Astrocyte (in vitro differentiated cells and primary cell): ENCODE measurements around the gene MRPL4. TPM values are rescaled to one million over a fixed set of nuclear protein-coding genes. Genes with fewer than 3 reads are reported as not detected.

ENCODE experiments used
- DNase-seq: peaks from one replicate; pipeline ENCODE4 v3.0.0-alpha.2; 2010; ENCODE audit warnings: low read depth
- FAIRE-seq: peaks from 2 replicates; lab custom pipeline; 2011; peaks lifted over from hg19 to GRCh38; lab: Jason Lieb, UNC
- H2AFZ ChIP-seq: 2 replicates; pipeline ENCODE4 v1.6.0; 2012; ENCODE audit warnings: low read depth, low read length, inconsistent platforms
- H3K27ac ChIP-seq: 2 replicates; pipeline ENCODE4 v1.5.1; 2011; ENCODE audit warnings: low read depth, low read length, inconsistent platforms
- H3K27me3 ChIP-seq: 2 replicates; pipeline ENCODE4 v1.6.0; 2011; ENCODE audit warnings: low read length, inconsistent platforms; ENCODE audit not compliant: insufficient read depth
- H3K36me3 ChIP-seq: 2 replicates; pipeline ENCODE4 v1.5.1; 2011; ENCODE audit warnings: low read length, inconsistent platforms; ENCODE audit not compliant: insufficient read depth
- H3K4me1 ChIP-seq: 2 replicates; pipeline ENCODE4 v1.5.1; 2011; ENCODE audit warnings: low read length, inconsistent platforms; ENCODE audit not compliant: insufficient read depth
- H3K4me2 ChIP-seq: 2 replicates; pipeline ENCODE4 v1.6.0; 2012; ENCODE audit warnings: low read length, inconsistent platforms
- H3K4me3 ChIP-seq: 2 replicates; pipeline ENCODE4 v1.5.1; 2011; ENCODE audit warnings: low read depth, mild to moderate bottlenecking, low read length, inconsistent platforms; ENCODE audit not compliant: insufficient read depth
- H3K79me2 ChIP-seq: 2 replicates; pipeline ENCODE4 v1.6.0; 2012; ENCODE audit warnings: mild to moderate bottlenecking, low read length, inconsistent platforms; ENCODE audit not compliant: insufficient read depth
- H3K9ac ChIP-seq: 2 replicates; pipeline ENCODE4 v1.6.0; 2012; ENCODE audit warnings: mild to moderate bottlenecking, low read length, inconsistent platforms
- H3K9me3 ChIP-seq: 2 replicates; pipeline ENCODE4 v1.5.1; 2012; ENCODE audit warnings: low read depth, mild to moderate bottlenecking, low read length, inconsistent platforms; ENCODE audit not compliant: insufficient read depth
- H4K20me1 ChIP-seq: 2 replicates; pipeline ENCODE4 v1.6.0; 2012; ENCODE audit warnings: low read length, inconsistent platforms; ENCODE audit not compliant: insufficient read depth
- H3K27ac Mint-ChIP-seq: one replicate; pipeline ENCODE4 v1.8.0; 2021; ENCODE audit warnings: mild to moderate bottlenecking, mixed read lengths; ENCODE audit not compliant: unreplicated experiment
- H3K27me3 Mint-ChIP-seq: one replicate; pipeline ENCODE4 v1.8.0; 2021; ENCODE audit warnings: low read depth, mixed read lengths; ENCODE audit not compliant: unreplicated experiment
- H3K36me3 Mint-ChIP-seq: one replicate; pipeline ENCODE4 v1.8.0; 2021; ENCODE audit warnings: low read depth, mixed read lengths; ENCODE audit not compliant: unreplicated experiment
- H3K4me1 Mint-ChIP-seq: one replicate; pipeline ENCODE4 v1.8.0; 2021; ENCODE audit warnings: low read depth, mixed read lengths; ENCODE audit not compliant: unreplicated experiment
- H3K4me3 Mint-ChIP-seq: one replicate; pipeline ENCODE4 v1.8.0; 2021; ENCODE audit warnings: mild to moderate bottlenecking, moderate library complexity, mixed read lengths; ENCODE audit not compliant: unreplicated experiment
- H3K9me3 Mint-ChIP-seq: one replicate; pipeline ENCODE4 v1.8.0; 2021; ENCODE audit warnings: mild to moderate bottlenecking, mixed read lengths; ENCODE audit not compliant: unreplicated experiment
- EZH2 ChIP-seq: IDR thresholded peaks from 2 replicates; pipeline ENCODE4 v1.6.1; 2012; ENCODE audit warnings: mild to moderate bottlenecking, low read length, inconsistent platforms; ENCODE audit not compliant: insufficient read depth
- total RNA-seq: library from RNA; stranded (reverse); gene quantifications from 2 replicates; pipeline ENCODE4 v1.2.1, GENCODE V29; 2021
- TF ChIP-seq, protein P1 (sequence below): IDR thresholded peaks from 2 replicates; pipeline ENCODE4 v1.5.1; 2011; ENCODE audit warnings: low read depth, mild to moderate bottlenecking, inconsistent platforms, low read length, moderate library complexity; ENCODE audit not compliant: insufficient read depth

The MRPL4 gene
- total RNA-seq, 1 donor from 2014 or later = 60.3 TPM

DNA sequence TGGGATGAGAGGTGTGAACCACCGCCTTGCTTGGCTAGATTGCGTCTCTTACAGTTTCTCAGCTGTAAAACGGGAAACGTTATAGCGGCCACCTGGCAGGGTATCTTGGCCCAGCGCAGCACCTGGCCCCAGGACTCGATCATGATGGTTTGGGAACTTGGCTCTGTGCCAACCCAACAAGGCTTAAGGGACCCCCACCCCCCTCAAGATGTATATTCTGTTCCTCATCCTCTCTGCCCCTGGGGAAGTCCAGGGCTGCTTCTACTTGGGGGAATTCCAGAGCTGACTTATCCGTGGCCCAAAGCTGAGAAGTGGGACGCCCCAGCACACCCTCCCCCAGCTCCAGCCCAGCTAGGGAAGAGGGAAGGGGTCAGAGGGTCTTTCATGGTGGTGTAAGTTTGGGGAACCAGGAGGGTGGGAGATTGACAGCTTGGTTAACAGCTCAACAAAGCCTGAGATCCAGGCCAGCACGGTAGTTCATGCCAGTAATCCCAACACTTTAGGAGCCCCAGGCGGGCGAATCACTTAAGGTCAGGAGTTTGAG is 19.6 kb downstream of the MRPL4 start:
- H3K4me2 ChIP-seq = peak overlapping the region; percentile 76
- H3K36me3 ChIP-seq = no peaks in the 10 kb centered on the region
- Mint-ChIP-seq H3K36me3 (no peaks in the 10 kb centered on the region), H3K27ac (no peak overlapping the region), H3K27me3 (peaks cover 25% of the 10 kb centered on the region), H3K4me3 (peak overlapping the region; percentile 34), H3K4me1 (no peaks in the 10 kb centered on the region), H3K9me3 (no peaks in the 10 kb centered on the region)
- no peaks in the 10 kb centered on the region for H3K79me2 ChIP-seq
- DNase-seq (no peak), FAIRE-seq (no peak)
- no peaks in the 10 kb centered on the region for H3K9me3 ChIP-seq
- H4K20me1 ChIP-seq = no peaks in the 10 kb centered on the region
- H2AFZ ChIP-seq = no peak overlapping the region
- peaks cover 13% of the 10 kb centered on the region for H3K27me3 ChIP-seq
- H3K4me1 ChIP-seq = peaks cover 12% of the 10 kb centered on the region
- no peak overlapping the region for H3K27ac ChIP-seq
- H3K4me3 ChIP-seq = no peak overlapping the region
- H3K9ac ChIP-seq = no peak overlapping the region
- TF ChIP-seq, protein P1, sequence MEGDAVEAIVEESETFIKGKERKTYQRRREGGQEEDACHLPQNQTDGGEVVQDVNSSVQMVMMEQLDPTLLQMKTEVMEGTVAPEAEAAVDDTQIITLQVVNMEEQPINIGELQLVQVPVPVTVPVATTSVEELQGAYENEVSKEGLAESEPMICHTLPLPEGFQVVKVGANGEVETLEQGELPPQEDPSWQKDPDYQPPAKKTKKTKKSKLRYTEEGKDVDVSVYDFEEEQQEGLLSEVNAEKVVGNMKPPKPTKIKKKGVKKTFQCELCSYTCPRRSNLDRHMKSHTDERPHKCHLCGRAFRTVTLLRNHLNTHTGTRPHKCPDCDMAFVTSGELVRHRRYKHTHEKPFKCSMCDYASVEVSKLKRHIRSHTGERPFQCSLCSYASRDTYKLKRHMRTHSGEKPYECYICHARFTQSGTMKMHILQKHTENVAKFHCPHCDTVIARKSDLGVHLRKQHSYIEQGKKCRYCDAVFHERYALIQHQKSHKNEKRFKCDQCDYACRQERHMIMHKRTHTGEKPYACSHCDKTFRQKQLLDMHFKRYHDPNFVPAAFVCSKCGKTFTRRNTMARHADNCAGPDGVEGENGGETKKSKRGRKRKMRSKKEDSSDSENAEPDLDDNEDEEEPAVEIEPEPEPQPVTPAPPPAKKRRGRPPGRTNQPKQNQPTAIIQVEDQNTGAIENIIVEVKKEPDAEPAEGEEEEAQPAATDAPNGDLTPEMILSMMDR = no peak
- no peak for TF ChIP-seq EZH2

DNA sequence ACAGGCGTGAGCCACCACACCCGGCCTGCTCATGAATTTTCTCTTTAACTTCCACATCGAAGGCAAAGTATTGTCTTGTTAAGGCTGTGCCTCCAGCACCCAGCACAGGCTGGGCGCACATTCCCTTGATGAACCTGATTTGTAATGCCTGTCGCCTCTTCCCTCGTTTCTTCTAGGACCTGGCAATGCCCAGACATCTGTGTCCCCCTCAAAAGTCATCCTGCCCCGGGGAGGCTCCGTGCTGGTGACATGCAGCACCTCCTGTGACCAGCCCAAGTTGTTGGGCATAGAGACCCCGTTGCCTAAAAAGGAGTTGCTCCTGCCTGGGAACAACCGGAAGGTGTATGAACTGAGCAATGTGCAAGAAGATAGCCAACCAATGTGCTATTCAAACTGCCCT is 22.6 kb downstream of the MRPL4 start:
- peaks cover 13% of the 10 kb centered on the region for H3K27me3 ChIP-seq
- H3K4me2 ChIP-seq = no peak overlapping the region
- FAIRE-seq = no peak
- H3K4me1 ChIP-seq = peaks cover 11% of the 10 kb centered on the region
- no peaks in the 10 kb centered on the region for H3K79me2 ChIP-seq
- no peak overlapping the region for H3K27ac Mint-ChIP-seq
- H3K36me3 ChIP-seq = no peaks in the 10 kb centered on the region
- H3K36me3 Mint-ChIP-seq = no peaks in the 10 kb centered on the region
- peaks cover 29% of the 10 kb centered on the region for H3K27me3 Mint-ChIP-seq
- no peak for DNase-seq
- no peaks in the 10 kb centered on the region for H3K9me3 Mint-ChIP-seq
- no peaks in the 10 kb centered on the region for H4K20me1 ChIP-seq
- H3K4me3 ChIP-seq = no peak overlapping the region
- H3K27ac ChIP-seq = no peak overlapping the region
- H3K4me1 Mint-ChIP-seq = no peaks in the 10 kb centered on the region
- H3K9ac ChIP-seq = no peak overlapping the region
- no peak for TF ChIP-seq EZH2
- TF ChIP-seq, protein P1 = no peak
- H2AFZ ChIP-seq = no peak overlapping the region
- no peaks in the 10 kb centered on the region for H3K9me3 ChIP-seq
- no peak overlapping the region for H3K4me3 Mint-ChIP-seq

DNA sequence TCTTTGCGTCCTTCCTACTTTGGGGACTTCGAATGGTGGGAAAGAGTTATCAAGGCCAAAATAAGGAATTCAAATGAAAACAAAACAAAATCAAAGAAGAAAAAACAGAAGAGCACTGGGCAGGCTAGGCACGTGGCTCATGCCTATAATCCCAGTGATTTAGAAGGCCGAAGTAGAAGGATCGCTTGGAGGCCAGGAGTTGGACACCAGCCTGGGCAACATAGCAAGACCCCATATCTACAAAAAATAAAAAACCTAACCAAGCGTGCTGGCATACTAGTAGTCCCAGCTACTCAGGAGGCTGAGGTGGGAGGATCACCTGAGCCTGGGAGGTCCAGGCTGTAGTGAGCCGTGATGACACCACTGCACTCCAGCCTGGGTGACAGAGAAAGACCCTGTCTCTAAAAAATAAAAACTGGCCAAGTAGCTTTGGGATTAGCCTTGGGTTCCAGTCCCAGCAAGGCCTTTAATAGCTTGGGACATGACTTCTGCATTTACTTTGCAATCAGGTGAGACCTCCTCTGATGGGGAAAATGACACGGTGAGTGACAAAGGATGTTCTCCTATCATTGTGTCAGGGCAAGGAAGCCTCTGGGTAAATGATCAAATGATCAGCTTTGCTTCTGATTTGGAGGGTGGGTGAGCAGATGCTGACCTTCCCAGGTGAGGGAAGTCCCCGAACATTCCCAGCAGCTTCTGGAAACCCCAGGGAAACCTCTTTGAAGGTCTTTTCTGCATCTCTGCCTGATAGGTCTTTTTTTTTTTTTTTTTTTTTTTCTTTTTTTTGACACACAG is 26.0 kb downstream of the MRPL4 start:
- H3K4me3 Mint-ChIP-seq = no peak overlapping the region
- no peaks in the 10 kb centered on the region for H3K4me1 Mint-ChIP-seq
- no peaks in the 10 kb centered on the region for H3K9me3 Mint-ChIP-seq
- no peaks in the 10 kb centered on the region for H3K36me3 ChIP-seq
- no peak for FAIRE-seq
- peaks cover 23% of the 10 kb centered on the region for H3K27me3 Mint-ChIP-seq
- H3K27ac ChIP-seq = no peak overlapping the region
- no peaks in the 10 kb centered on the region for H3K9me3 ChIP-seq
- no peaks in the 10 kb centered on the region for H3K79me2 ChIP-seq
- H3K4me1 ChIP-seq = no peaks in the 10 kb centered on the region
- no peak for DNase-seq
- H3K4me2 ChIP-seq = no peak overlapping the region
- peaks cover 4% of the 10 kb centered on the region for H3K27me3 ChIP-seq
- TF ChIP-seq, protein P1 = no peak
- no peak overlapping the region for H3K27ac Mint-ChIP-seq
- H4K20me1 ChIP-seq = no peaks in the 10 kb centered on the region
- no peak overlapping the region for H2AFZ ChIP-seq
- no peak overlapping the region for H3K4me3 ChIP-seq
- no peak overlapping the region for H3K9ac ChIP-seq
- no peaks in the 10 kb centered on the region for H3K36me3 Mint-ChIP-seq
